Suppressor macrophage treated with lipopolysaccharide for 1 hour (primary cell): Measurements from ENCODE around the gene PLEKHA3.
"Not testable (repeated sequence)": the region's sequence is repeated elsewhere in the genome, so short reads cannot be mapped to it uniquely, and the experiment has no call there.

Source experiments
- DNase-seq, 3 donors: peaks; one replicate each; pipeline ENCODE4 v3.0.0-alpha.2; 2020 to 2022

Gene PLEKHA3

GRCh38 chr2:178479275-178479616, 1.0 kb upstream of the PLEKHA3 start:
- DNase-seq, result no peak

- peak; percentile 2 to 35 (median 33) for DNase-seq
Measured at GRCh38 chr2:178479758-178480226, 465 bp upstream of the PLEKHA3 start.

- DNase-seq, result peak; percentile 2 to 24 (median 22)
Measured at GRCh38 chr2:178482437-178482836, 2.2 kb downstream of the PLEKHA3 start.

GRCh38 chr2:178484245-178485041, 4.2 kb downstream of the PLEKHA3 start:
- peak in 1 of 3 donors; percentile 13 for DNase-seq

- DNase-seq, result no peak
Measured at GRCh38 chr2:178485356-178485755, 5.1 kb downstream of the PLEKHA3 start.

GRCh38 chr2:178491612-178492011, 11.4 kb downstream of the PLEKHA3 start:
- DNase-seq, result no peak

- DNase-seq, result no peak
Measured at GRCh38 chr2:178496049-178496448, 15.8 kb downstream of the PLEKHA3 start.

GRCh38 chr2:178498137-178498536, 17.9 kb downstream of the PLEKHA3 start:
- no peak for DNase-seq

GRCh38 chr2:178499640-178500039, 19.4 kb downstream of the PLEKHA3 start:
- no peak for DNase-seq

GRCh38 chr2:178502751-178503150, 22.5 kb downstream of the PLEKHA3 start:
- no peak for DNase-seq

GRCh38 chr2:178506101-178506500, 25.8 kb downstream of the PLEKHA3 start:
- DNase-seq, result no peak

- DNase-seq, result no peak
Measured at GRCh38 chr2:178506524-178506923, 26.3 kb downstream of the PLEKHA3 start.

- DNase-seq, result no peak
Measured at GRCh38 chr2:178506949-178507348, 26.7 kb downstream of the PLEKHA3 start.

- DNase-seq, result no peak
Measured at GRCh38 chr2:178508646-178509045, 28.4 kb downstream of the PLEKHA3 start.

GRCh38 chr2:178510384-178510783, 30.1 kb downstream of the PLEKHA3 start:
- no peak for DNase-seq

- DNase-seq, result no peak
Measured at GRCh38 chr2:178512484-178512883, 32.2 kb downstream of the PLEKHA3 start.

GRCh38 chr2:178513876-178514275, 33.6 kb downstream of the PLEKHA3 start:
- DNase-seq, result no peak

- no peak for DNase-seq
Measured at GRCh38 chr2:178514664-178515063, 34.4 kb downstream of the PLEKHA3 start.

- DNase-seq, result no peak
Measured at GRCh38 chr2:178517496-178517895, 37.2 kb downstream of the PLEKHA3 start.

GRCh38 chr2:178521304-178522150, 41.3 kb downstream of the PLEKHA3 start:
- no peak for DNase-seq

GRCh38 chr2:178522950-178523595, 42.8 kb downstream of the PLEKHA3 start:
- peak; percentile 87 to 91 (median 90) for DNase-seq

GRCh38 chr2:178523596-178524134, 43.4 kb downstream of the PLEKHA3 start:
- DNase-seq, result peak in 1 of 3 donors; percentile 5

GRCh38 chr2:178525010-178525409, 44.8 kb downstream of the PLEKHA3 start:
- not testable (repeated sequence) for DNase-seq
